NCI-H146 (cell line): ENCODE results near the gene CLCN7.
A peak's percentile ranks its signal among the peaks of the same experiment; 100 is the strongest.

Experiments
- DNase-seq: peaks from one replicate; lab custom pipeline; 2025; lab: John Stamatoyannopoulos, UW

Gene CLCN7

DNA sequence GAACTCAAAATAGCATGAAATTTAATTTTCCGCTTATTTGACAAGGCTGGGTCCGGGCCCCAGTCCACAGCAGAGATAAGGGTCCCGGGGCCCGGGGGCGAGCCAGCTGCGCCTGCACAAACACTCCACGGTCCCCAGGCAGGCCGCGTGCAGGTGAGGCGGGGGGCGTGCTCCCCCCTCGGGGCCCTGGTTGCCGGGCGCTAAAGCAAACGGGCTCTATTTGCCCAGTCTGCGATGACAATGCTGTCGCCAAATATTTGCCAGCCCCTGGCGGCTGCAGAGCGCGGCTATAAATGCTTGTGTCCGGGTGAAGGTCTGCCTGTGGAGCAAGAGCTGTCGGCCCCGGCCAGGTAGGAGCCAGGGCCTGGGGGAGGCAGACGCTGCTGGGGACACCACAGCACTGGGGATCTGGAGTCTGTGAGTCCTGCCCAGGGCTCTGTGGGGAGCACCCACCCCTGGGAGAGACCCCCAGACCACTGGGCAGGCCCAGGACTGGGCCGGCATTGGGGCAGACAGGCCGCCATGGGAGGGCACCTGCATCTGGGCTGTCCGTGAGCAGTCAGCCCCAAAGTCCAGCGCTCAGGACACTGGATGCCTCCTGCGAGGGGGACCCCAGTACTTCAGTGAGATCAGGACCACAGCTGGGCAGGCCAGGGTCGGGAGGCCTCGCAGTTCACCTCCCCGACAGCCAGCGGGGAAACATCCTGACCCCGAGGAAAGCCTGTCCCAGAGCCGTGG lies 43.9 kb downstream of the CLCN7 start, which contains the start of gene PERCC1:
TSS of gene PERCC1 (plus strand) at position 320 of the 738 bp plus-strand sequence. CDS start 1,516 bp downstream, outside the sequence.
- DNase-seq, result peak; percentile 98

DNA sequence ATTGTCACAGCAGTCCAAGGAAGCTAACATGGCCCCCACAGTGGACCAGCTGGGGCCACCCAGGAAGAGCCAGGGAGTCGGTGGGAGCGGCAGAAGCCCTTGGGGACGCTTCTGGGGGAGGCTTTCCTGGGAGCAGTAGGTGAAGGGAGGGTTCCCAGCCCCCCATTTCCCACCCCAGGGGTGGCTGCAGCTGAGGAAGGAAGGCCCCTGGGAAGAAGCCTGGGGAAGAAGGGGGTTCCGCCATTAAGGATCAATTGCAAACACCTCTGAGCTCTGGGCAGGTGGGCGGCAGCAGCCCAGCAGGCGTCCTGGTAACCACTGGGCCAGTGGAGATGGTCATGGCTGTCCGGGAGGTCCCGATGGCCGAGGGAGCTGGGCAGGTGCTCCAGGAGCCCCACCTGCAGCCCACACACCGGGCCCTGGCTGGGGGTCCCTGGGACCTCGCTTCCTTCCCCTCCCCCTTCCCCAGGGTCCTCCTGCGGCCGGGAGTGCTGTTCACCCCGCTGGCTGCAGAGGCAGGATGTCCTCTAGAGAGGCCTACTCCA lies 44.5 kb downstream of the CLCN7 start:
- peak; percentile 92 for DNase-seq

DNA sequence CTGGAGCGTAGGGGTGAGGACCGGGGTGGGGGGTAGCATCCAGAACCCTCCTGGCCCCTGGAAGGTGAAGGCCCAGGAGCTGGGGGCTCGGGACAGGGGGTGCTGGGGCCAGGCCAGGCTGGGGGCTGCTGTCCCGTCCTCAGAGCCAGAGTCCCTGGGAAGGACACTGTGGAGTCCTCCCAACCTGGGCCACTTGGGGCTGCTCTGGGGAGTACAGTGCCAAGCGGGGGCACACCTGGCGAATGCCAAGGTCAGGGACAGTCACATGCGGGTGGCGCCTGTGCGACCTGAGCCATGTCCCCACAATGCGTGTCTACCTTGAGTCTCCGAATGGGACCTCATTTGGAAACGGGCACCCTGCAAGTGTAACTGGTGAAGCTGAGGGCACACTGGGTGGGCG lies 45.2 kb downstream of the CLCN7 start:
- DNase-seq, result no peak

DNA sequence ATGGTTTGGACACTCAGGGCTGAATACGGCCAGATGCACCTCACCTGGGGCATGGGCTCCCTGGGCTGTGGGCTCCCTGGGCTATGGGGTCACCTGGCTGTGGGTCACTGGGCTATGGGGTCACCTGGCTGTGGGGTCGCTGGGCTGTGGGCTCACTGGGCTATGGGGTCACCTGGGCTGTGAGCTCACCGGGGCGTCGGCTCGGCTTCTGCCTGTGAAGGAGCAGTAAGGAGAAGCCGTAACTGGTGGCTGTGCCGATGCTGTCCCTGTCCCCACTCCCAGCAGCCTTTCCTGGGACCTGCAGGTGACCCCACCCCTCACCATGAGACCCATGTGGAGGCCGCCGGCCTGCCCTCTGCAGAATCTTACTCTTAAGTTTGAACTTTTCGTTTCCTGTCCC lies 45.8 kb downstream of the CLCN7 start:
- no peak for DNase-seq

DNA sequence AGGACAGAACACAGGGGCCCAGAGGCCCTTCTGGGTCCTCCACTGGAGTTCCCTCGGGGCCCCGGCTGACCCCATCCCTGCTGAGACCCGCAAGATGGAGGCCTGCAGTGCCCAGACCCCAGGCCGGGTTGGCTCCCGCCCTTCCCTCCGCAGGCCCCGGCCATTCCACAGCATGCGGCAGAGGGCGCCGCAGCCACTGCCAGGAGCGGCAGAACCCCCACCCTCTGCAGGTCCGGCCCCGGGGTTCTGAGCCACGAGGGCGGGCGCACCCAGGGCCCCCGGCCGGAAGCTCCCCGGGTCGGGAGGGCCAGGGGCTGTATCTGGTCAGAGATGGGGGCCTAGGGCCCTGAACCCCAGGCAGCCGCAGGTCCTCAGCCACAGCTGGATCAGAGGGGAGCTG lies 46.3 kb downstream of the CLCN7 start:
- DNase-seq, result no peak

- no peak for DNase-seq
Measured at GRCh38 chr16:1427473-1428461, 47.1 kb downstream of the CLCN7 start.

- peak; percentile 31 for DNase-seq
Measured at GRCh38 chr16:1426734-1427471, 47.9 kb downstream of the CLCN7 start.

- no peak for DNase-seq
Measured at GRCh38 chr16:1425616-1426370, 49.0 kb downstream of the CLCN7 start.

DNA sequence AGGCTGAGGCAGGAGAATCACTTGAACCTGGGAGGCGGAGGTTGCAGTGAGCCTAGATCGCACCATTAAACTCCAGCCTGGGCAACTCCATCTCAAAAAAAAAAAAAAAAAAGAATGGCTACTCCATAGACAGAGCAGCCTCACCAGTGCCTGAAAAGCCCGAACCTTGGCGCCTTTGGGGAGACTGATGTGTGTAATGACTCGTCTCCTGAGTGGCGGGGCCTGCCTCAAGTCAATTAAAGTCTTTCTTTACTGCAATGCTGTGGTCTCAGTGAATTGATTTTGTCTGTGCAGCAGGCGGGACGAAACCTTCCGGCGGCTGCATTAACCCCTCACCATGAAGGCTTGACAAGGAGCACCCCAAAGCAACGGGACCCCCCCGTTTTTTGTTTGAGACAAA lies 50.8 kb downstream of the CLCN7 start:
- no peak for DNase-seq

GRCh38 chr16:1422076-1422475 lies 52.8 kb downstream of the CLCN7 start:
- DNase-seq, result no peak

DNA sequence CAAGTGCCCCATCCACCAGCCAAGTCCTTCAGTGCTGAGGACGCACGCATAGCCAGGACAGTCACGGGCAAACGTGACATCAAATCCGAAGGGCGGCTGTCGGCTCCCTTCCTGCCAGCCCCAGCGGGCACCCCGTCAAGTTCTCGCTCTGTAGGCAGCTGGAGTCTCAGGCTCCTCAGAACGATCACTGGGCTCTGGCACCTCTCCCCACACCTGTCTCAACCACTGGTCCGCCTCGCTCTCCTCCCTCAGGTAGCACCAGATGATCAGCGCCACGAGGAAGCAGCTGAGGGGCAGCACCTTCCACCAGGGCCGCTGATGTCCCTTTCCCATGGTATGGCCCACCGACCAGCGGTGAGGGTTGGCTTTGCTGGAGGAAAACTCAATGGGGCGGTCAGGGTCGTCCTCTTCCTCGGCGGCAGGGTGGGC lies 54.7 kb downstream of the CLCN7 start:
- DNase-seq, result no peak

GRCh38 chr16:1416521-1416941 lies 58.3 kb downstream of the CLCN7 start:
- DNase-seq, result no peak

DNA sequence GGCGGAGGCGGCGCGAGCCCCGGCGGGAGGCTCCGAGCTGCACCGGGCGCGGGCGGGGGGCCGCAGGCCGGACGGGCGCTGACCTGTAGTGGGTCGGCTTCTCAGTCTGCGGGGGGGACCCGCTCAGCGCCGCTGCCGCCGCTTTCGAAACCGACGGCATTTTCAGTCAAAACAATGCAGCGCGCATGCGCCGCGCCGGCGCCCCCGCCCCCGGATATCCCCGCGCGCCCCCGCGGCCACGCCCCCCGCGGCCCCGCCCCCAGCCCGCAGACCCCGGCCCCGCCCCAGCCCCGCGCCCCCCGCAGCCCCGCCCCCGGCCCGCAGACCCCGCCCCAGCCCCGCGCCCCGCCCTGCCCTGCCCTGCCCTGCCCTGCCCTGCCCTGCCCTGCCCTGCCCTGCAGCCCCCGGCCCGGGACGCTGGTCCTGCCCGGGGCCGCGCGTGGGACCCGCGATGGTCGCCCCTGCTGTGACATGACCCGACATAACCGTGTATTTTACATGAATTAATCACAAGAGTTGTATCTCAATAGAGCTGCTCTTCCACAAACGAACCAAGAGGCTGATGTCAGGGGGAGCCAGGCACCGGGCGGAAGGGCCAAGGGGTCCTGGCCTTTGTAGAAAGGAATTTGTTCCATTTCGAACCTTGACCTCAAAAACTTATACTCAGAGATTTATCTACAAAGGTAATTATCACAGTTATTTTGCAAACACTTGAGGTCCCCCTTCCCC lies 60.1 kb downstream of the CLCN7 start, which contains the start of gene UNKL:
TSS of gene UNKL (minus strand) at position 173 of the 729 bp plus-strand sequence. CDS start at position 160, 13 bp downstream.
- peak; percentile 77 for DNase-seq

- DNase-seq, result peak; percentile 65
Measured at GRCh38 chr16:1413684-1414531, 60.9 kb downstream of the CLCN7 start.

DNA sequence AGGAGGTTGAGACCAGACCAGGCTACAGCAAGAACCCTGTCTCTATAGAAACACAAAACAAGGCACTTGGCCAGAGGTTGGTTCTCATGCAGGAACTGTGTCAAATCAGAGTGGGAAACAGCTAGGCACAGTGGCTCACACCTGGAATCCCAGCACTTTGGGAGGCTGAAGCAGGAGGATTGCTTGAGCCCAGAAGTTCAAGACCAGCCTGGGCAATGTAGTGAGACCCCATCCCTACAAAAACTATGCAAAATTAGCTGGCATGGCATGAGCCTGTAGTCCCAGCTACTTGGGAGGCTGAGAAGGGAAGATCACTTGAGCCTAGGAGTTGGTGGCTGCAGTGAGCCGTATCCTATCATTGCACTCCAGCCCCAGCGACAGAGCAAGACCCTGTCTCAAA lies 62.0 kb downstream of the CLCN7 start:
- no peak for DNase-seq

DNA sequence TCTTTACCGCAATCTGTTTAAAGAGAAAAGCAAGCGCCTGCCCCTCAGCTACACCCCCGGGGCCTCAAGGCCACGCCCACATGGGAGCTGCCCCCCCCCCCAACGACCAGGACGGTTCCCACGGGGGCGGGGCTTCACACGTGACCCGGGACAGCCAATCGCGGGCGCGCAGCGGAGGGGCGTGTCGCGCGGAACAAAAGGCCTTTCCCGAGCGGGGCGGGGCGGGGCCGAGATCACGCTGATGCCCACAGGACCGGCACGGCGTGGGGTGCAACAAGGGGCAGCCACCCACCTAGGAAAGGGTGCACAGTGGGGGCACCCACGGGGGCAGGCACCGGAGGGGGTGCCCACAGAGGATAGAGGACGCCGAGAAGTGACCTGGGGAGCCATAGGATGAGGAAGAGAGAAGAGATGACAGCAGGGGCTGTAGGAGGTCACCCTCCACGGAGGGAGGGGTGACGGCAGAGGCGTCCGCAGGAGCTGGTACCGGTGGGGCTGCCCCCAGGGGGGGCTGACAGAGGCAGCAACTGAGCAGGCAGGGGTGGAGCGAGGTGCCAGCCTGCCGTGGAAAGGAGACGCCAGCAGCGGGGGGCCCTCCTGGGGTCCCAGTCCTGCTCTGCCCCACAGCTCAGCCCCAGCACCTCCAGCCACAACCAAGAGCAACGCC lies 66.5 kb downstream of the CLCN7 start:
- peak; percentile 90 for DNase-seq

DNA sequence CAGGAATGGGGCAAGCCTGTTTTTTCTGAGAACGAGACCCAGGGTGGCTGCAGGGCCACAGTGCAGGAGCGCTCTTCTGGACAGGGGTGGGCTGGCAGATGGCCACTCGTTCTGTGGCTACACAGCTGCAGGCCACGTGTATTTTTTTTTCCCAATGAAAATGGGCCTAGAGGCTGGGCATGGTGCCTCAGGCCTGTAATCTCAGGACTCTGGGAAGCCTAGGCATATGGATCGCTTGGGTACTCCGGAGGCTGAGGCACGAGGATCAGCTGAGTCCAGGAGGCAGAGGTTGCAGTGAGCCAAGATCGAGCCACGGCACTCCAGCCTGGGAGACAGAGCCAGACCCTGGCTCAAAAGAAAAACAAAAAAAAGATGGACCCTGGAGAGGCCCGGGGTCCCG lies 67.1 kb downstream of the CLCN7 start:
- no peak for DNase-seq

DNA sequence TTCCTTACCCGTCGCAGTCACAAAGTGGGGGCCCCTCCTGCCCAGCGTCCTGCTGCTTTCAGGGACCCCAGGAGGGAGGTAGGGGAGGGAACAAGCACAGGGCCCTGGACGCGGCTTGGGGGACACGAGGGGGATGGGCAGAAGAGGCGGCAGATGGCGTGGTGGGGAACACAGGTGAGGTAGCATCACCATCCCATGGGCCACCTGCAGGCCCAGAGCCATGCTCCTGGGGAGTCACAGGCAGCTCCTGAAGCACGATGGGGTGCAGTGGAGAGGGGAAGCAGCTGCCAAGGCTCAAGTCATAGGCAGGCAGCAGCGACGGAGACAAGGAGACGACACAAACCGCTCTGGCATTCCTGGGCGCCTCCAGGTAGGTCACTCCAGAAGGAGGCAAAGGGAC lies 71.1 kb downstream of the CLCN7 start:
- no peak for DNase-seq

GRCh38 chr16:1403036-1403435 lies 71.8 kb downstream of the CLCN7 start:
- no peak for DNase-seq
